Hepatocyte (in vitro differentiated cells): Measurements from ENCODE around the gene CARM1. TPM values are rescaled to one million over a fixed set of nuclear protein-coding genes. Genes with fewer than 3 reads are reported as not detected.
A peak's percentile ranks its signal among the peaks of the same experiment; 100 is the strongest.

Experiments used
- DNase-seq: peaks from one replicate; pipeline ENCODE4 v3.0.0-alpha.2; 2016; ENCODE audit warnings: low spot score
- H2AFZ ChIP-seq: fragments of 200-600 bp; sonication (generic); 2 replicates; pipeline ENCODE4 v1.6.0; 2016; ENCODE audit warnings: antibody characterized with exemption, mild to moderate bottlenecking
- H3K27ac ChIP-seq: fragments of 200-600 bp; sonication (generic); 2 replicates; pipeline ENCODE4 v1.5.1; 2016; ENCODE audit warnings: mild to moderate bottlenecking
- H3K27me3 ChIP-seq: fragments of 200-600 bp; sonication (generic); 2 replicates; pipeline ENCODE4 v1.6.1; 2016
- H3K36me3 ChIP-seq: fragments of 200-600 bp; sonication (generic); replicated peaks from 2 replicates; pipeline ENCODE4 v1.5.1; 2016; ENCODE audit warnings: low read depth; ENCODE audit not compliant: insufficient read depth
- H3K4me1 ChIP-seq: fragments of 200-600 bp; sonication (generic); 2 replicates; pipeline ENCODE4 v1.5.1; 2016; ENCODE audit warnings: mild to moderate bottlenecking, moderate library complexity; ENCODE audit not compliant: insufficient read depth
- H3K4me2 ChIP-seq: fragments of 200-600 bp; sonication (generic); 2 replicates; pipeline ENCODE4 v1.6.0; 2016
- H3K4me3 ChIP-seq: fragments of 200-600 bp; sonication (generic); 2 replicates; pipeline ENCODE4 v1.5.1; 2016; ENCODE audit warnings: mild to moderate bottlenecking
- H3K79me2 ChIP-seq: fragments of 200-600 bp; sonication (generic); 2 replicates; pipeline ENCODE4 v1.6.0; 2017; ENCODE audit warnings: mild to moderate bottlenecking
- H3K9me2 ChIP-seq: fragments of 200-600 bp; sonication (generic); replicated peaks from 2 replicates; pipeline ENCODE4 v1.6.0; 2017; ENCODE audit warnings: mild to moderate bottlenecking; ENCODE audit not compliant: insufficient read depth
- H3K9me3 ChIP-seq: fragments of 200-600 bp; sonication (generic); 2 replicates; pipeline ENCODE4 v1.5.1; 2016; ENCODE audit warnings: low read depth, mild to moderate bottlenecking
- H4K20me1 ChIP-seq: fragments of 200-600 bp; sonication (generic); 2 replicates; pipeline ENCODE4 v1.6.0; 2016; ENCODE audit warnings: mild to moderate bottlenecking; ENCODE audit not compliant: insufficient read depth, poor library complexity, severe bottlenecking
- EZH2 ChIP-seq: fragments of 200-600 bp; sonication (generic); IDR thresholded peaks from 2 replicates; pipeline ENCODE4 v1.6.1; 2016; ENCODE audit warnings: antibody characterized with exemption, mild to moderate bottlenecking, borderline replicate concordance
- EZH2phosphoT487 ChIP-seq: fragments of 200-600 bp; sonication (generic); IDR thresholded peaks from one replicate; pipeline ENCODE4 v1.6.1; 2018; ENCODE audit warnings: antibody characterized with exemption, mild to moderate bottlenecking, low read depth, moderate library complexity; ENCODE audit not compliant: unreplicated experiment, severe bottlenecking
- WGBS: methylation state at CpG from one replicate; pipeline ENCODE4 v1.1.6; 2016; ENCODE audit warnings: low lambda C conversion rate; ENCODE audit errors: missing lambda C conversion rate; 5-methylcytosine and 5-hydroxymethylcytosine counted together
- polyA plus RNA-seq: library from polyadenylated mRNA; unstranded; fragments of >200 nt; fragmentation: Nextera tagmentation; extraction: Ambion mirVana; gene quantifications from 2 replicates; pipeline ENCODE4 v1.2.1, GENCODE V29; 2016
- total RNA-seq: library from RNA; depleted of rRNA; stranded (reverse); fragments of >200 nt; gene quantifications from 2 replicates; pipeline ENCODE4 v1.2.3, GENCODE V29; 2014
- TF ChIP-seq, protein P1 (sequence below): fragments of 200-600 bp; sonication (generic); IDR thresholded peaks from 2 replicates; pipeline ENCODE4 v1.5.1; 2016; ENCODE audit warnings: antibody characterized with exemption, mild to moderate bottlenecking; ENCODE audit not compliant: poor library complexity

Gene CARM1
- total and polyA plus RNA-seq, 2 experiments from 2014 or later = 34.3 to 45.7 TPM

DNA sequence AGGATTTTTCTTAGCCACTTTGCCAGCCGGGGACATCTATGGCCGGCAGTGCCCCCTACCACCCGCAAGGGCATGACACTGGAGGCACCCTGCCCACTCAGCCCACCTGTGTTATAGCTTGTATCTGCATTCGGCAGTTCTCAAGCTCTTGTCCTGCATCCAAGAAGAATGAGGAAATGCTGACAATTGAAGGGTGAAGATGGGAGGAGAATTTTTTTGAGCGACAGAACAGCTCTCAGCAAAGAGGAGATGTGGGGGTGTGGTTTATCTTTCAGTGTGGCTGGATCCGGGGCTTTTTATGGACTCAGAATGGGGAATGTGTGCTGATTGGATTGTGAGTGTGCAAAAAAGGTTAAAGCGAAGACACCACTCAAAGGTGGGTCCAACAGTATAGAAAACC is 28.6 kb upstream of the CARM1 start:
- Histone ChIP-seq H3K79me2 (no peaks in the 10 kb centered on the region), H3K27me3 (no peaks in the 10 kb centered on the region), H3K9me3 (no peaks in the 10 kb centered on the region), H3K9me2 (no peaks in the 10 kb centered on the region), H3K4me3 (no peak overlapping the region), H3K4me1 (no peaks in the 10 kb centered on the region), H3K27ac (no peak overlapping the region), H4K20me1 (no peaks in the 10 kb centered on the region), H2AFZ (no peak overlapping the region), H3K36me3 (no peaks in the 10 kb centered on the region), H3K4me2 (no peak overlapping the region)
- TF ChIP-seq, protein P1, sequence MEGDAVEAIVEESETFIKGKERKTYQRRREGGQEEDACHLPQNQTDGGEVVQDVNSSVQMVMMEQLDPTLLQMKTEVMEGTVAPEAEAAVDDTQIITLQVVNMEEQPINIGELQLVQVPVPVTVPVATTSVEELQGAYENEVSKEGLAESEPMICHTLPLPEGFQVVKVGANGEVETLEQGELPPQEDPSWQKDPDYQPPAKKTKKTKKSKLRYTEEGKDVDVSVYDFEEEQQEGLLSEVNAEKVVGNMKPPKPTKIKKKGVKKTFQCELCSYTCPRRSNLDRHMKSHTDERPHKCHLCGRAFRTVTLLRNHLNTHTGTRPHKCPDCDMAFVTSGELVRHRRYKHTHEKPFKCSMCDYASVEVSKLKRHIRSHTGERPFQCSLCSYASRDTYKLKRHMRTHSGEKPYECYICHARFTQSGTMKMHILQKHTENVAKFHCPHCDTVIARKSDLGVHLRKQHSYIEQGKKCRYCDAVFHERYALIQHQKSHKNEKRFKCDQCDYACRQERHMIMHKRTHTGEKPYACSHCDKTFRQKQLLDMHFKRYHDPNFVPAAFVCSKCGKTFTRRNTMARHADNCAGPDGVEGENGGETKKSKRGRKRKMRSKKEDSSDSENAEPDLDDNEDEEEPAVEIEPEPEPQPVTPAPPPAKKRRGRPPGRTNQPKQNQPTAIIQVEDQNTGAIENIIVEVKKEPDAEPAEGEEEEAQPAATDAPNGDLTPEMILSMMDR = no peak
- TF ChIP-seq EZH2 (no peak), EZH2phosphoT487 (no peak)
- no peak for DNase-seq
- WGBS = 78% methylated on average over 7 of the region's 7 CpGs

DNA sequence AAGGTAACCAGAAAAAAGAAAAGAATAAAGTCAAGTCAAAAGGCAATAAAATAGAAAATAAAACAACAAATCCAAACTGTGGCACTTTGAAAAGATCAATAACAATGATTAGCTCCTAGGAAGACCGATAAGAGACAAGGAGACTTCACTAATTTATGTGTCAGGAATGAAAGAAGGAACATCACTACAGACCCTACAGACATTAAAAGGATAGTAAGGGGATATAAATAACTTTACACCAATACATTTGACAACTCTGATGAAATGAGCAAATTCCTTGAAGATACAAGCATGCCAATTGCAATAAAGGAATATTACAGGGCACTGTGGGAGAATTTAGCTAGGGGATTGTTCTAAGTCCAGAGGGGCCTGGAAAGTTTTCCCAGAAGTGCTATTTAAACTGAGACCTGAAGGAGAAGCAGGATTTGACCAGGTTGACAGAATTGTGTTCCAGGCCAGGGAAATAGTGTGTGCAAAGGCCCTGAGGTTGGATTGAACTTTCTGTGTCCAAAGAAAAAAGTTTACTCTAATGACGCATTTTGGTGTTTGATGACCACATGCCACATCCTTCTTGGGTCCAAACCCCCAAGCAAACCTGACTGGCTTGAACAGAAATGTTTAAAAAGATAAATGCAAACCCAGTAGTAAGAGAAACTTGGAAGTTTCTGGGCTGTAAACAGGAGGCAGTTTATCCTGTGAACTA is 24.7 kb upstream of the CARM1 start:
- Histone ChIP-seq H3K27ac (no peak overlapping the region), H3K9me2 (no peaks in the 10 kb centered on the region), H2AFZ (no peak overlapping the region), H3K4me2 (no peak overlapping the region), H3K36me3 (no peaks in the 10 kb centered on the region), H3K4me1 (no peaks in the 10 kb centered on the region), H3K27me3 (no peaks in the 10 kb centered on the region), H3K79me2 (no peaks in the 10 kb centered on the region), H3K9me3 (no peaks in the 10 kb centered on the region), H4K20me1 (no peaks in the 10 kb centered on the region), H3K4me3 (no peak overlapping the region)
- 94% methylated on average over 2 of the region's 2 CpGs for WGBS
- TF ChIP-seq, protein P1 = no peak
- TF ChIP-seq EZH2 = no peak
- no peak for TF ChIP-seq EZH2phosphoT487
- no peak for DNase-seq

DNA sequence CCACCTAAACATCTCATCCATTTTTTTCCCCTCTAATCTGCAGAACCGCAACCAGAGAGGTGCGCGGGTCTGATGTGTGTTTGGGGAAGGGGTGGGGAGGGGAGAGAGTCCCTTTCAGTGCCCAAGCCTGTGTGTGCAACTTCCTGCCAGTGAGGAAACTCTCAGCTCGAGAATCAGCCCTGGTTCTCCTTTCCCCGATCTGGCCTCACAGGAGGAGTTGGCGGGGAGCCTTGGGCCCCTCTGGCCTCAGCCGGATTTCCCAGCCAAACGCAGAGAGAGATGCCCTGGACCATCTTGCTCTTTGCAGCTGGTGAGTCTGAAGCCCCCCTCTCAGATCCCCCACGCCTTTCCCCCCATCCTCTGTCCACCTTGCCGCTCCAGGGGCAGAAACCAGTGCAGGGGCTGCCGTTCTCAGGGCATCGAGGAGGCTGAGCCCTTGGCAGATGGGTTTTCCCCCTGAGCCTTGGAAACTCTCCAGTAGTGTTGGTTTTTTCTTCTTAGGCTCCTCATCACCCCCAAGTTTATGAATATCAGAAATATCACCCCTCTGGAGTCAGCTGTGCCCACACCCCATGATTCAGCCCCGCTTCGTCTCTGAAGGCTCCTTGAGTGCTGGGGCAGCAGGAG is 23.0 kb upstream of the CARM1 start, which contains the start of gene C19orf38:
C19orf38 (plus strand) TSS at position 186 of the 627 bp plus-strand sequence; CDS start at position 280, 94 bp downstream.
- no peaks in the 10 kb centered on the region for H3K36me3 ChIP-seq
- no peaks in the 10 kb centered on the region for H3K9me2 ChIP-seq
- H3K79me2 ChIP-seq = no peaks in the 10 kb centered on the region
- no peaks in the 10 kb centered on the region for H3K27me3 ChIP-seq
- no peaks in the 10 kb centered on the region for H3K9me3 ChIP-seq
- no peak for DNase-seq
- no peaks in the 10 kb centered on the region for H4K20me1 ChIP-seq
- TF ChIP-seq, protein P1 = no peak
- TF ChIP-seq EZH2 = no peak
- TF ChIP-seq EZH2phosphoT487 = no peak
- H3K4me2 ChIP-seq = peak within 1 kb of the TSS; percentile 62
- 75% methylated on average over 11 of the region's 14 CpGs for WGBS
- no peaks in the 10 kb centered on the region for H3K4me1 ChIP-seq
- peak within 1 kb of the TSS; percentile 27 for H3K27ac ChIP-seq
- no peak within 1 kb of the TSS for H2AFZ ChIP-seq
- no peak within 1 kb of the TSS for H3K4me3 ChIP-seq
